C4-2B (cell line): ENCODE results near the gene NUDC.

ENCODE experiments used
- H3K27ac ChIP-seq: fragments of 450-650 bp; 2 replicates; pipeline ENCODE4 v1.5.1; 2017
- ZFX ChIP-seq: fragments of 450-650 bp; IDR thresholded peaks from 2 replicates; pipeline ENCODE4 v1.6.1; 2017
- TF ChIP-seq, protein P1 (sequence below): fragments of 450-650 bp; conservative IDR thresholded peaks from 2 replicates; pipeline ENCODE4 v1.5.1; 2017; ENCODE audit warnings: mild to moderate bottlenecking

The NUDC gene

DNA sequence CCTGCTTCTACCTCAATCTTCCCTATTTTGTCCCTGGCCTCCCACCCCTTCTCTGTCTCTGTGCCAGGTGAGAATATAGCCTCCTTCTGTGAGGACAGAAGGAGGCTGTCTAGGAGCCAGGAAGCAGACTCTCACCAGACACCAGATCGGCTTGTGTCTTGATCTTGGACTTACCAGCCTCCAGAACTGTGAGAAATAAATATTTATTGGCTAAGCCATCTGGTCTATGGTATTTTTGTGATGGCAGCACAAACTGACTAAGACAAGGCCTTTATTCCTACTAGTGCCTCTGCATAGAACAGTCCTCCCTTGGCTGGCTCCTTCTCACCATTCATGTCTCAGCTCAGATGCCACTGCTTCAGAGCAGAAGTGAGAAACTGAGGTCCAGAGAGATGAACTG is 33.3 kb upstream of the NUDC start:
- H3K27ac ChIP-seq, result no peak overlapping the region
- TF ChIP-seq ZFX, result no peak
- TF ChIP-seq, protein P1, sequence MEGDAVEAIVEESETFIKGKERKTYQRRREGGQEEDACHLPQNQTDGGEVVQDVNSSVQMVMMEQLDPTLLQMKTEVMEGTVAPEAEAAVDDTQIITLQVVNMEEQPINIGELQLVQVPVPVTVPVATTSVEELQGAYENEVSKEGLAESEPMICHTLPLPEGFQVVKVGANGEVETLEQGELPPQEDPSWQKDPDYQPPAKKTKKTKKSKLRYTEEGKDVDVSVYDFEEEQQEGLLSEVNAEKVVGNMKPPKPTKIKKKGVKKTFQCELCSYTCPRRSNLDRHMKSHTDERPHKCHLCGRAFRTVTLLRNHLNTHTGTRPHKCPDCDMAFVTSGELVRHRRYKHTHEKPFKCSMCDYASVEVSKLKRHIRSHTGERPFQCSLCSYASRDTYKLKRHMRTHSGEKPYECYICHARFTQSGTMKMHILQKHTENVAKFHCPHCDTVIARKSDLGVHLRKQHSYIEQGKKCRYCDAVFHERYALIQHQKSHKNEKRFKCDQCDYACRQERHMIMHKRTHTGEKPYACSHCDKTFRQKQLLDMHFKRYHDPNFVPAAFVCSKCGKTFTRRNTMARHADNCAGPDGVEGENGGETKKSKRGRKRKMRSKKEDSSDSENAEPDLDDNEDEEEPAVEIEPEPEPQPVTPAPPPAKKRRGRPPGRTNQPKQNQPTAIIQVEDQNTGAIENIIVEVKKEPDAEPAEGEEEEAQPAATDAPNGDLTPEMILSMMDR, result no peak

DNA sequence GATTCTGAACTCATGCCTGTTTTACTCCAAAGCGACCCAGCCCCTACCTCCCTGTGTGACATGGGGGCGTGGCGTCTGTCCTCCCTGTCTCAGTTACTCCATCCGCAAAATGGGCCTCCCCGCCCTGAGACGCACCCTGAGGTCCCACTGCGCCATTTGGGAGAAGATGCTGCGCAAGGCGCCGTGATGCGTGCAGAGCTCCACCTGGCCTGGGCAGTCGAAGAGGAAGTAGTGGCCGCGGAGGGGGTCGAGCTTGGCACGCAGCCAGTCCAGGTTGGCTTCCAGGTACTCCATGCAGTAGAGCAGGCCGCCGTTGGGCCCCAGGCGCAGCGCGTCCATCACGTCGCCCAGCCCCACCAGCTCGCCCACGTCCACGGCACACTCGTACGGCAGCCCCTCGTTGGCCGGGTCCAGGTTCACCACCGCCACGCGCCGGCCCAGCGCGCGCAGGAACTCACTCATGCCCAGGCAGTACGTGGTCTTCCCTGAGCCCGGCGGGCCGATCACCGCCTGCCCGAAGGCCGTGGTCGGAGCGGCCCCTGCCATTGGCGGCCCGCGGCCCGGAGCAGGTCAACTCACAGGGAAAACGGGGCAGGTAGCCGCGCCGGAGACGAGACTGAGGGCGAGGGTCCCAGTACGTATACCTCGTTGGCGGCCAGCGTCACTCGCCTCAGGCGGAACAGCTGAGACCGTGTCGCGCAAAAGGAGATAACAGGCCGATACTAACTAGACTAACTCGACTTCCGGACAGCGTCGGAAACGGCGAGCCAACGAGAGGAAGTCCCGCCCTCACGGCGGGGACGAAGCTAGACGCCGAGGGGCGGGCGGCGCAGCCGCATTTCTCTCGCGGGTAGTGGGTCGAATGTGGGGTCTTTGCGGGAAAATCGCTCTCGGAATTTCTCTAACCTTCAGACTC is 31.7 kb upstream of the NUDC start, which contains the start of gene GPN2:
TSS of gene GPN2 (minus strand) at position 733 of the 916 bp plus-strand sequence. CDS start at position 546, 187 bp downstream.
- peak; percentile 97 for TF ChIP-seq ZFX
- TF ChIP-seq, protein P1, result no peak
- peak within 1 kb of the TSS; percentile 82 for H3K27ac ChIP-seq

DNA sequence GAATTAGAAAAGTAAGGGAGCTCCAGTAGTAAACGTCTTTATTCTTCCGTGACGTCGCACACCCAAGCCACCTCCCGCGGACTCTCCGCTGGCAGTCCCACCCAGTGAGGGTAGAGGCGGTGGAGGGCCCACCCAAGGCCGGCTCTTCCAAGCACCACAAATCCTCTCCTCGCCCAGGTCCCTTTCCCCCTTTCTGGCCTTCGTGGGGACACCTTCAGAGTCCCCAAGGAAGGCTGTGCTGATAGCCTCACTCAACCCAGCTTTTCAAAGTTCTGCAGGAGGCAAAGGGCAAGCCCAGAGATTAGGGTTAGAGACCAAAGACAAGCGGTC is 31.1 kb upstream of the NUDC start:
- TF ChIP-seq, protein P1, result no peak
- TF ChIP-seq ZFX, result no peak
- H3K27ac ChIP-seq, result peak overlapping the region; percentile 82

DNA sequence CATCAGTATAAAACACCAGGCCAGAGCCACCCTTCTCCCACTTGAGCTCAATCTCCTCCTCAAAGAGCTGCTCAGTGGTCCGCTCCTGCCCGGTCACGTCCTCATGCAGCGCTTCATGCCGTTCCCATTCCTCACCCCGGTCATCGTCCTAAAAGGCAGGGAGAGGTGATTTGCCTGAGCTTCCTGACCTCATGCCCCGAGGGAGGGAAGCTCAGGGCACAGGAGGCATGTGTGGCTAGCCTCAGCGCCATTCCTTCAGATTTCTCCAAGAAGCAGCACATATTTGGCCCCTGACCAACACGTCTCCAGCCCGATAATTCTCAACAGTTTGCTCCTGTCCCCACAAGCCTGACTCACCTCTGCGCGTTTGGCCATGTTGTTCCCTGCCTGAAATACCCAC is 27.3 kb upstream of the NUDC start:
- no peak for TF ChIP-seq ZFX
- TF ChIP-seq, protein P1, result no peak
- no peak overlapping the region for H3K27ac ChIP-seq

DNA sequence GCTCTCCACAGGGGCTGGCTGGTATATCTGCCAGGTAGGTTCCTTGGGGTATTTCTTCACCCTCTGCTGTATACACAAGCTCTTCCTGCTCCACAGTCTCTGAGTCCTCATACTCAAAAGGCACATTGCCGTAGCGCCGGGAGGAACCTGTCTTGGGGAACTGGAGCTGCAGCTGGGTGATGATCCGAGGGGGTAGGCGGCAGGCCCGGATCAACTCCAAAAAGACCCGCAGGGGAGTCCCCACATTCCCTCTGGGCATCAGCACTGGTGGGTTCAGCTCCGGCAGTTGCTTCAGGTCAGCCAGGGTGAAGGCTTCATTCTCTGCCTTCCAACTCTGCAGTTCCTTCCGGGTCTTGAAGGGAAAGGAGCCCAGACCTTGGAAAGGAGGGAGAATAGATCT is 24.2 kb upstream of the NUDC start:
- no peak overlapping the region for H3K27ac ChIP-seq
- TF ChIP-seq, protein P1, result no peak
- TF ChIP-seq ZFX, result no peak

DNA sequence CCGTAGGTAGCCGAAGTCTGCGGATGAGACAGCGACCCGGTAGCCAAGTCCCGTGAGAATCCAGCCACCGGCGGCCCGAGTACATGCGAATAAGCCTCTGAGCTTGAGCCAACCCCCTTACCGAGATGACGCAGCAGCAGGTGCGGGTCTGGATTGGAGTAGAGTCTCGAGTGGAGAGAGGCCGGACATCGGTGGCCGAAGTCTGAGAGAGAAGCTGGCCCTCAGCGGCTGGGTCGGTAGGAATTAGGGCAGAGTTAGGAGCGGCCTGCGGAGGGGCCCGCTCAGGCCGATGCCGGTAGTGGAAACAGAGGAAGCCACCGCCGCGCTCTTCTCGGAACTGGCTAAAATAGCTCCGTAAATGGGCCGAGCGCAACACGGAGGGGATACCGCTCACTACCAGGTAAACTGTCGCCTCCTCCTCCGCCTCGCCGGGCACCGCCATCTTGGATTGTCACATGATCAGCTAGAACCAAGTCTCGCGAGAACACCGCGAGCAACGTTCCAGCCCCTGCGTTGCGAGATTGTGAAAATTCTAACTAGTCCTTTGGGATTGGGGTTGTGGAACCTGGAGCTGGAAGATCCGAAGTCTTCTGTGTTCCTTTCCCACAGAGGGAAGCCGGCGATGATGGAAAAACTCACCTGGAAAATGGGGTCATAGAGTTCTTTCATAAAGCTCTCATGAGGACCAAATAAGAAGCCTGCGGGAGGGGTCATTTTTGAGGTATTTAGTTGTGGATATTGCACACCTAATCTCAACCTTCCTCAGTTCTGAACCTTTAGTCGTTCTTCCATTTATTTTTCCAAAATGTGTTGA is 21.3 kb upstream of the NUDC start, which contains the start of gene GPATCH3:
TSS of gene GPATCH3 (minus strand) at position 467 of the 814 bp plus-strand sequence. CDS start at position 442, 25 bp downstream.
- TF ChIP-seq ZFX, result peak; percentile 80
- TF ChIP-seq, protein P1, result no peak
- peak within 1 kb of the TSS; percentile 64 for H3K27ac ChIP-seq
